Spinal cord (tissue), 10 donors: ENCODE results near the gene TMEM150A. TPM values are rescaled to one million over a fixed set of nuclear protein-coding genes. Genes with fewer than 3 reads are reported as not detected.
A peak's percentile ranks its signal among the peaks of the same experiment; 100 is the strongest.
"Not testable (repeated sequence)": the region's sequence is repeated elsewhere in the genome, so short reads cannot be mapped to it uniquely, and the experiment has no call there.

Experiments
- DNase-seq, 6 donors: peaks; one replicate each; pipeline versions ENCODE4 v3.0.0 to v3.0.0-alpha.2; 2013 to 2015; ENCODE audit warnings: low spot score in 6 of 6, low read depth in 4 of 6
- H3K27ac ChIP-seq: one replicate; pipeline ENCODE4 v1.5.1; 2013; ENCODE audit warnings: low read depth, low read length, control low read depth
- H3K27me3 ChIP-seq: one replicate; pipeline ENCODE4 v1.6.1; 2013; ENCODE audit warnings: low read length; ENCODE audit not compliant: control insufficient read depth, insufficient read depth
- H3K36me3 ChIP-seq: one replicate; pipeline ENCODE4 v1.6.1; 2013; ENCODE audit warnings: low read length; ENCODE audit not compliant: control insufficient read depth, insufficient read depth
- H3K4me1 ChIP-seq: one replicate; pipeline ENCODE4 v1.6.1; 2013; ENCODE audit warnings: low read length; ENCODE audit not compliant: control insufficient read depth, insufficient read depth
- H3K4me3 ChIP-seq: one replicate; pipeline ENCODE4 v1.5.1; 2013; ENCODE audit warnings: low read depth, low read length, control low read depth
- H3K9me3 ChIP-seq: one replicate; pipeline ENCODE4 v1.6.1; 2013; ENCODE audit warnings: low read length; ENCODE audit not compliant: control insufficient read depth, insufficient read depth
- WGBS: methylation state at CpG from one replicate; pipeline ENCODE4 v1.1.5; 2013; ENCODE audit warnings: missing lambda C conversion rate; ENCODE audit not compliant: insufficient coverage; 5-methylcytosine and 5-hydroxymethylcytosine counted together
- polyA plus RNA-seq, 2 donors: library from polyadenylated mRNA; unstranded; fragments of 120-200 nt; gene quantifications; one replicate each; pipeline ENCODE4 v1.2.1, GENCODE V29; 2013; ENCODE audit not compliant: insufficient read length in 2 of 2
- total RNA-seq, 2 donors: library from RNA; depleted of rRNA in 1 of 2; stranded (reverse); fragments of 120-200 nt in 1 of 2; fragments of >200 nt in 1 of 2; gene quantifications; one replicate each; pipeline versions ENCODE4 v1.2.3 to v1.2.4, GENCODE V29; 2013 to 2014
- donor health status: healthy.

The TMEM150A gene
- total and polyA plus RNA-seq, 4 donors, result 5.4 to 22.2 (median 15.5) TPM

GRCh38 chr2:85596486-85597143, 5.9 kb downstream of the TMEM150A start:
- H3K4me1 ChIP-seq, result peaks cover 31% of the 10 kb centered on the region
- WGBS, result no CpG with 5 or more reads among the region's 3 CpGs
- no peak for DNase-seq
- no peaks in the 10 kb centered on the region for H3K9me3 ChIP-seq
- peaks cover 39% of the 10 kb centered on the region for H3K36me3 ChIP-seq
- peak overlapping the region; percentile 88 for H3K4me3 ChIP-seq
- H3K27me3 ChIP-seq, result no peaks in the 10 kb centered on the region
- H3K27ac ChIP-seq, result no peak overlapping the region

- 0% methylated on average over 9 of the region's 10 CpGs for WGBS
- Histone ChIP-seq H3K9me3 (no peaks in the 10 kb centered on the region), H3K27me3 (no peaks in the 10 kb centered on the region), H3K27ac (peak overlapping the region; percentile 84), H3K4me1 (peaks cover 30% of the 10 kb centered on the region), H3K36me3 (peaks cover 37% of the 10 kb centered on the region), H3K4me3 (peak overlapping the region; percentile 88)
- DNase-seq, result no peak
Observed at GRCh38 chr2:85596026-85596333, 6.5 kb downstream of the TMEM150A start.

- H3K4me3 ChIP-seq, result peak within 1 kb of the TSS; percentile 88
- H3K36me3 ChIP-seq, result peaks cover 32% of the 10 kb centered on the region
- peaks cover 32% of the 10 kb centered on the region for H3K4me1 ChIP-seq
- peak; percentile 96 to 99 (median 98) for DNase-seq
- WGBS, result 0% methylated on average over 47 of the region's 47 CpGs
- no peaks in the 10 kb centered on the region for H3K27me3 ChIP-seq
- H3K27ac ChIP-seq, result peak within 1 kb of the TSS; percentile 96
- H3K9me3 ChIP-seq, result no peaks in the 10 kb centered on the region
Observed at GRCh38 chr2:85595301-85596025, 7.0 kb downstream of the TMEM150A start, which contains the start of gene RNF181. Gene RNF181 (plus strand): TSS chr2:85595745. CDS start chr2:85595764, 19 bp downstream.

GRCh38 chr2:85594715-85595300, 7.7 kb downstream of the TMEM150A start:
- Histone ChIP-seq H3K4me3 (peak overlapping the region; percentile 88), H3K4me1 (peaks cover 32% of the 10 kb centered on the region), H3K27ac (peak overlapping the region; percentile 96), H3K27me3 (no peaks in the 10 kb centered on the region), H3K36me3 (peaks cover 25% of the 10 kb centered on the region), H3K9me3 (no peaks in the 10 kb centered on the region)
- WGBS, result 2% methylated on average over 7 of the region's 13 CpGs
- no peak for DNase-seq

- Histone ChIP-seq H3K27ac (no peak overlapping the region), H3K4me1 (peaks cover 32% of the 10 kb centered on the region), H3K27me3 (no peaks in the 10 kb centered on the region), H3K36me3 (peaks cover 10% of the 10 kb centered on the region), H3K4me3 (no peak overlapping the region), H3K9me3 (no peaks in the 10 kb centered on the region)
- WGBS, result 62% methylated on average over 3 of the region's 3 CpGs
- DNase-seq, result no peak
Observed at GRCh38 chr2:85593023-85593422, 9.5 kb downstream of the TMEM150A start.

GRCh38 chr2:85592299-85592698, 10.2 kb downstream of the TMEM150A start:
- H3K9me3 ChIP-seq, DNase-seq, H3K4me3 ChIP-seq, H3K27ac ChIP-seq, H3K27me3 ChIP-seq, H3K36me3 ChIP-seq: not testable (repeated sequence)
- WGBS, result 95% methylated on average over 7 of the region's 9 CpGs
- peaks cover 29% of the 10 kb centered on the region for H3K4me1 ChIP-seq

GRCh38 chr2:85591563-85591962, 10.9 kb downstream of the TMEM150A start:
- H3K9me3 ChIP-seq, result no peaks in the 10 kb centered on the region
- H3K4me1 ChIP-seq, result peaks cover 22% of the 10 kb centered on the region
- DNase-seq, result no peak
- WGBS, result 81% methylated on average over 10 of the region's 12 CpGs
- peak overlapping the region; percentile 70 for H3K27ac ChIP-seq
- H3K4me3 ChIP-seq, result no peak overlapping the region
- no peaks in the 10 kb centered on the region for H3K36me3 ChIP-seq
- H3K27me3 ChIP-seq, result no peaks in the 10 kb centered on the region

- Histone ChIP-seq H3K27ac (peak overlapping the region; percentile 70), H3K4me1 (peaks cover 19% of the 10 kb centered on the region), H3K36me3 (no peaks in the 10 kb centered on the region), H3K4me3 (no peak overlapping the region), H3K27me3 (no peaks in the 10 kb centered on the region), H3K9me3 (no peaks in the 10 kb centered on the region)
- 64% methylated on average over 2 of the region's 2 CpGs for WGBS
- no peak for DNase-seq
Observed at GRCh38 chr2:85590950-85591349, 11.5 kb downstream of the TMEM150A start.

GRCh38 chr2:85589982-85590791, 12.3 kb downstream of the TMEM150A start:
- Histone ChIP-seq H3K4me1 (peaks cover 22% of the 10 kb centered on the region), H3K27ac (peak overlapping the region; percentile 70), H3K4me3 (no peak overlapping the region), H3K27me3 (peaks cover 3% of the 10 kb centered on the region), H3K9me3 (no peaks in the 10 kb centered on the region), H3K36me3 (no peaks in the 10 kb centered on the region)
- 52% methylated on average over 5 of the region's 7 CpGs for WGBS
- peak in 1 of 6 donors; percentile 75 for DNase-seq
